GM23338 (cell line): Measurements from ENCODE around the gene PDE5A. TPM values are rescaled to one million over a fixed set of nuclear protein-coding genes. Genes with fewer than 3 reads are reported as not detected.

Experiments used
- ATAC-seq: fragments of 200-7000 bp; cut with Tn5 transposase; 3 replicates; pipeline ENCODE4 v1.9.1; 2020
- DNase-seq: peaks from one replicate; pipeline ENCODE4 v3.0.0-alpha.2; 2015; ENCODE audit warnings: low spot score
- H2AFZ ChIP-seq: fragments of 200-600 bp; sonication (generic); 2 replicates; pipeline ENCODE4 v1.8.0; 2016; ENCODE audit warnings: antibody characterized with exemption, mild to moderate bottlenecking, moderate library complexity
- H3F3A ChIP-seq: fragments of 200-600 bp; sonication (generic); replicated peaks from 2 replicates; pipeline ENCODE4 v1.8.0; 2017; ENCODE audit warnings: antibody characterized with exemption, mixed run types, low read depth
- H3K27ac ChIP-seq: fragments of 200-600 bp; sonication (generic); 2 replicates; pipeline ENCODE4 v1.6.1; 2016; ENCODE audit warnings: low read depth
- H3K27me3 ChIP-seq: fragments of 200-600 bp; sonication (generic); 2 replicates; pipeline ENCODE4 v1.8.0; 2016; ENCODE audit warnings: mild to moderate bottlenecking, mixed run types, moderate library complexity; ENCODE audit not compliant: insufficient read depth
- H3K36me3 ChIP-seq: fragments of 200-600 bp; sonication (generic); 2 replicates; pipeline ENCODE4 v1.8.0; 2016; ENCODE audit warnings: mild to moderate bottlenecking; ENCODE audit not compliant: insufficient read depth
- H3K4me1 ChIP-seq: fragments of 200-600 bp; sonication (generic); 2 replicates; pipeline ENCODE4 v1.8.0; 2016; ENCODE audit warnings: mild to moderate bottlenecking, moderate library complexity; ENCODE audit not compliant: insufficient read depth
- H3K4me2 ChIP-seq: fragments of 200-600 bp; sonication (generic); 2 replicates; pipeline ENCODE4 v1.7.1; 2017; ENCODE audit warnings: mixed run types
- H3K4me3 ChIP-seq: fragments of 200-600 bp; sonication (generic); 2 replicates; pipeline ENCODE4 v1.6.1; 2016; ENCODE audit warnings: mixed run types
- H3K79me2 ChIP-seq: fragments of 200-600 bp; sonication (generic); replicated peaks from 2 replicates; pipeline ENCODE4 v1.8.0; 2017; ENCODE audit warnings: mild to moderate bottlenecking; ENCODE audit not compliant: insufficient read depth
- H3K9me2 ChIP-seq: fragments of 200-600 bp; sonication (generic); 2 replicates; pipeline ENCODE4 v1.8.0; 2017; ENCODE audit not compliant: insufficient read depth
- H4K20me1 ChIP-seq: fragments of 200-600 bp; sonication (generic); replicated peaks from 2 replicates; pipeline ENCODE4 v1.8.0; 2017; ENCODE audit warnings: mild to moderate bottlenecking; ENCODE audit not compliant: insufficient read depth
- H3K27ac Mint-ChIP-seq: 2 replicates; pipeline ENCODE4 v1.8.0; 2020; ENCODE audit warnings: inconsistent platforms, mild to moderate bottlenecking, moderate library complexity, mixed read lengths
- H3K27me3 Mint-ChIP-seq: 3 replicates; pipeline ENCODE4 v1.8.0; 2022; ENCODE audit warnings: low read depth, mild to moderate bottlenecking, moderate library complexity, mixed read lengths, inconsistent platforms; ENCODE audit not compliant: insufficient read depth, poor library complexity
- H3K36me3 Mint-ChIP-seq: 3 replicates; pipeline ENCODE4 v1.8.0; 2021; ENCODE audit warnings: low read depth, mild to moderate bottlenecking, inconsistent platforms, moderate library complexity, mixed read lengths
- H3K4me1 Mint-ChIP-seq: 3 replicates; pipeline ENCODE4 v1.8.0; 2020; ENCODE audit warnings: mild to moderate bottlenecking, inconsistent platforms, mixed read lengths
- H3K4me3 Mint-ChIP-seq: 3 replicates; pipeline ENCODE4 v1.8.0; 2021; ENCODE audit warnings: moderate library complexity, mild to moderate bottlenecking, inconsistent platforms, mixed read lengths
- H3K9me3 Mint-ChIP-seq: 3 replicates; pipeline ENCODE4 v1.8.0; 2020; ENCODE audit warnings: moderate library complexity, mild to moderate bottlenecking, inconsistent platforms, mixed read lengths
- CTCF ChIP-seq, 2 experiments: fragments of 200-600 bp in 1 of 2; sonication (generic) in 1 of 2; conservative IDR thresholded peaks; 2 replicates each; pipeline versions ENCODE4 v1.5.1 to v1.6.1; 2016 to 2017; ENCODE audit warnings: antibody characterized with exemption in 2 of 2, low read depth in 2 of 2, mild to moderate bottlenecking in 2 of 2, moderate library complexity in 1 of 2
- EZH2phosphoT487 ChIP-seq: fragments of 200-600 bp; sonication (generic); IDR thresholded peaks from one replicate; pipeline ENCODE4 v1.8.1; 2018; ENCODE audit warnings: antibody characterized with exemption; ENCODE audit not compliant: unreplicated experiment
- JUNB ChIP-seq: IDR thresholded peaks from one replicate; pipeline ENCODE4 v1.6.1; 2016; ENCODE audit warnings: antibody characterized with exemption; ENCODE audit not compliant: unreplicated experiment
- NANOG ChIP-seq: IDR thresholded peaks from 2 replicates; pipeline ENCODE4 v1.6.1; 2016; ENCODE audit warnings: antibody characterized with exemption, borderline replicate concordance
- STAT1 ChIP-seq: IDR thresholded peaks from one replicate; pipeline ENCODE4 v1.6.1; 2016; ENCODE audit warnings: antibody characterized with exemption; ENCODE audit not compliant: unreplicated experiment
- ZNF114 ChIP-seq: fragments of 250-450 bp; sonication (Bioruptor Pico); IDR thresholded peaks from 2 replicates; pipeline ENCODE4 v1.5.0; 2020; ENCODE audit warnings: mild to moderate bottlenecking, moderate library complexity
- ZNF462 ChIP-seq: fragments of 250-450 bp; sonication (Bioruptor Pico); IDR thresholded peaks from 2 replicates; pipeline ENCODE4 v1.5.0; 2020; ENCODE audit warnings: mild to moderate bottlenecking, moderate library complexity
- polyA plus RNA-seq: library from polyadenylated mRNA; unstranded; fragments of >200 nt; fragmentation: Nextera tagmentation; extraction: Ambion mirVana; gene quantifications from 2 replicates; pipeline ENCODE4 v1.2.1, GENCODE V29; 2016
- total RNA-seq: library from RNA; depleted of rRNA; stranded (reverse); fragments of >200 nt; shearing (Covaris generic); gene quantifications from 2 replicates; pipeline ENCODE4 v1.2.3, GENCODE V29; 2014
- TF ChIP-seq, protein P1 (sequence below): IDR thresholded peaks from 2 replicates; pipeline ENCODE4 v1.6.1; 2016; ENCODE audit warnings: antibody characterized with exemption

PDE5A gene
- total and polyA plus RNA-seq, 2 experiments from 2014 or later = 15.0 to 22.6 TPM

DNA sequence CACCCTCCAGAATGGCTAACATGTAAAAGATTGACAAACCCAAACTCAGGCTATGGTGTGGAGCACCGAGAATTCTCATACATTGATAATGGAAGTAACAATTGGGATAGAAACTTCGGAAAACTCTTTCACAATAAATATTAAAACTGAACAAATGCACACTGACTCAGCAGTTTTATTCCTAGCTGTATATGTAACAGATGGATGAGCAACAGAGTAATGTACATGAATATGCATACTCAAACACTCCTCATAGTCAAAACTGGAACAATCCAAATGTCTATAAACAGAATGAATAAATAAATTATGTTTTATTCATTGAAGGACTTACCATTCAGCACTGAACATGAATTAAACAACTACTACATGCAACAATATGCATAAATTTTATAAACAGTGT, 37.1 kb upstream of the PDE5A start (continued):
- no peak for TF ChIP-seq ZNF462
- no peak for TF ChIP-seq NANOG
- TF ChIP-seq STAT1 = no peak
- TF ChIP-seq ZNF114 = no peak
- TF ChIP-seq EZH2phosphoT487 = no peak
- no peak for TF ChIP-seq JUNB
- TF ChIP-seq, protein P1, sequence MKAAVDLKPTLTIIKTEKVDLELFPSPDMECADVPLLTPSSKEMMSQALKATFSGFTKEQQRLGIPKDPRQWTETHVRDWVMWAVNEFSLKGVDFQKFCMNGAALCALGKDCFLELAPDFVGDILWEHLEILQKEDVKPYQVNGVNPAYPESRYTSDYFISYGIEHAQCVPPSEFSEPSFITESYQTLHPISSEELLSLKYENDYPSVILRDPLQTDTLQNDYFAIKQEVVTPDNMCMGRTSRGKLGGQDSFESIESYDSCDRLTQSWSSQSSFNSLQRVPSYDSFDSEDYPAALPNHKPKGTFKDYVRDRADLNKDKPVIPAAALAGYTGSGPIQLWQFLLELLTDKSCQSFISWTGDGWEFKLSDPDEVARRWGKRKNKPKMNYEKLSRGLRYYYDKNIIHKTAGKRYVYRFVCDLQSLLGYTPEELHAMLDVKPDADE = no peak

DNA sequence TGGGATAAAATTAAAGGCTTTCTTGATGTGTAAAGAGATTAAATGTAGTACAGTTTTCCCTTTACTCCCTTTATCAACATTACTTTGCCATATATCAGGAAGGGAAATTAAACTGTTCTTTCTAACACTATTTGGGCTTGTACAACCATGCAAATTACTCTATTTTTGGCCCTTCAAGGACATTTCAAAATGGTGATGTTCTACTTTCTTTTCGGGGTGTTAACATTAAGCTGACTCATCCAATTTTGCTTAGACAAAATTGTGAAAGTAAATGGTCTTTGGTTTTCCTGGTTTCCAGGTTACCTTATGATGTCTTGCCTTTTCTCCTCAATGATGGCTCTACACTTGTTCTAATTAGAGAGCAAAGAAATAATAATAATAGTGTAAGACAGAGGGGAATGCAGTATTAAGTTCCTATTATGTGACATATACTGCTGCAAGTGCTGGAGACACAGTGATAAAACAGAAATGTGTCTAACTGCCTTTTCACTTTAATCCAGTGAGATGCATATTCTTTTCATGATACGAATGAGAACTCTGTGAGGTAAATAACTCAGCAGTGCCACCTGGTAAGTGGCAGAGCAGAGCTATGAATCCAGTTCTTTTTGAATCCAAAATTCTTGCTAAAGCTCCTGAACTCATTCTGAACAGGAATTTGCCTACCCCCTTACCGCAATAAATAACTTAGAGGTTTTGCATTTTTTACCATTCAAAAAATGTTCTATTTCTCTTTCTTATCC, 35.7 kb upstream of the PDE5A start:
- Histone ChIP-seq H3K4me2 (no peak overlapping the region), H4K20me1 (no peaks in the 10 kb centered on the region), H3K9me2 (no peaks in the 10 kb centered on the region), H3K36me3 (no peaks in the 10 kb centered on the region), H3F3A (no peaks in the 10 kb centered on the region), H3K79me2 (no peaks in the 10 kb centered on the region), H3K27ac (no peak overlapping the region), H3K27me3 (no peaks in the 10 kb centered on the region), H3K4me1 (peaks cover 9% of the 10 kb centered on the region), H3K4me3 (no peak overlapping the region), H2AFZ (no peak overlapping the region)
- Mint-ChIP-seq H3K27ac (no peak overlapping the region), H3K36me3 (no peaks in the 10 kb centered on the region), H3K9me3 (no peaks in the 10 kb centered on the region), H3K27me3 (no peaks in the 10 kb centered on the region), H3K4me3 (no peak overlapping the region), H3K4me1 (peaks cover 11% of the 10 kb centered on the region; the same call in 2 of the 3 replicates)
- ATAC-seq (no peak), DNase-seq (no peak)
- no peak for TF ChIP-seq ZNF114
- TF ChIP-seq CTCF (conservative IDR thresholded peaks at IDR 0.05; ENCODE audit: low read depth in 2 of 2) = no peak
- TF ChIP-seq EZH2phosphoT487 = no peak
